MM.1S (cell line): ENCODE measurements around the gene PLPPR3.

Source experiments
- DNase-seq: peaks from one replicate; pipeline ENCODE4 v3.0.0-alpha.2; 2015
- H2AFZ ChIP-seq: fragments of 300-600 bp; sonication (generic); 2 replicates; pipeline ENCODE4 v1.6.0; 2016; ENCODE audit warnings: antibody characterized with exemption, low read length
- H3F3A ChIP-seq: fragments of 300-600 bp; sonication (generic); 2 replicates; pipeline ENCODE4 v1.6.1; 2016; ENCODE audit warnings: mild to moderate bottlenecking, antibody characterized with exemption, low read length, moderate library complexity, mixed read lengths; ENCODE audit not compliant: insufficient read depth
- H3K27ac ChIP-seq: fragments of 300-600 bp; sonication (generic); 2 replicates; pipeline ENCODE4 v1.5.1; 2016; ENCODE audit warnings: mild to moderate bottlenecking, low read length
- H3K27me3 ChIP-seq: fragments of 300-600 bp; sonication (generic); replicated peaks from 2 replicates; pipeline ENCODE4 v1.6.0; 2016; ENCODE audit warnings: low read length; ENCODE audit not compliant: insufficient read depth
- H3K36me3 ChIP-seq: fragments of 300-600 bp; sonication (generic); replicated peaks from 2 replicates; pipeline ENCODE4 v1.6.1; 2016; ENCODE audit warnings: mild to moderate bottlenecking, low read length, mixed read lengths; ENCODE audit not compliant: insufficient read depth
- H3K4me1 ChIP-seq: fragments of 300-600 bp; sonication (generic); 2 replicates; pipeline ENCODE4 v1.6.1; 2016; ENCODE audit warnings: low read length, mixed read lengths
- H3K4me2 ChIP-seq: fragments of 300-600 bp; sonication (generic); 2 replicates; pipeline ENCODE4 v1.6.0; 2016; ENCODE audit warnings: low read depth, low read length
- H3K4me3 ChIP-seq: fragments of 300-600 bp; sonication (generic); 2 replicates; pipeline ENCODE4 v1.5.1; 2016; ENCODE audit warnings: low read length, mixed read lengths
- H3K79me2 ChIP-seq: fragments of 300-600 bp; sonication (generic); 2 replicates; pipeline ENCODE4 v1.6.1; 2016; ENCODE audit warnings: mixed run types, low read length, mixed read lengths
- H3K9ac ChIP-seq: fragments of 300-600 bp; sonication (generic); 2 replicates; pipeline ENCODE4 v1.6.1; 2016; ENCODE audit warnings: low read length, mixed read lengths
- H3K9me2 ChIP-seq: fragments of 300-600 bp; sonication (generic); replicated peaks from 2 replicates; pipeline ENCODE4 v1.6.1; 2016; ENCODE audit warnings: mild to moderate bottlenecking, low read length, mixed read lengths; ENCODE audit not compliant: insufficient read depth
- H3K9me3 ChIP-seq: fragments of 300-600 bp; sonication (generic); replicated peaks from 2 replicates; pipeline ENCODE4 v1.6.1; 2016; ENCODE audit warnings: mild to moderate bottlenecking, low read length, mixed read lengths; ENCODE audit not compliant: insufficient read depth
- H4K20me1 ChIP-seq: fragments of 300-600 bp; sonication (generic); 2 replicates; pipeline ENCODE4 v1.6.1; 2016; ENCODE audit warnings: mild to moderate bottlenecking, low read length, moderate library complexity, mixed read lengths; ENCODE audit not compliant: insufficient read depth
- EZH2 ChIP-seq: fragments of 300-600 bp; sonication (generic); optimal IDR thresholded peaks from 2 replicates; pipeline ENCODE3; 2017; ENCODE audit warnings: low read depth, mild to moderate bottlenecking, antibody characterized with exemption, low read length, mixed read lengths
- EZH2phosphoT487 ChIP-seq: fragments of 300-600 bp; sonication (generic); IDR thresholded peaks from 2 replicates; pipeline ENCODE4 v1.6.1; 2018; ENCODE audit warnings: antibody characterized with exemption, low read length
- TF ChIP-seq, protein P1 (sequence below): fragments of 300-600 bp; sonication (generic); IDR thresholded peaks from 2 replicates; pipeline ENCODE4 v1.5.1; 2016; ENCODE audit warnings: antibody characterized with exemption, low read length, mixed read lengths

Gene PLPPR3

DNA sequence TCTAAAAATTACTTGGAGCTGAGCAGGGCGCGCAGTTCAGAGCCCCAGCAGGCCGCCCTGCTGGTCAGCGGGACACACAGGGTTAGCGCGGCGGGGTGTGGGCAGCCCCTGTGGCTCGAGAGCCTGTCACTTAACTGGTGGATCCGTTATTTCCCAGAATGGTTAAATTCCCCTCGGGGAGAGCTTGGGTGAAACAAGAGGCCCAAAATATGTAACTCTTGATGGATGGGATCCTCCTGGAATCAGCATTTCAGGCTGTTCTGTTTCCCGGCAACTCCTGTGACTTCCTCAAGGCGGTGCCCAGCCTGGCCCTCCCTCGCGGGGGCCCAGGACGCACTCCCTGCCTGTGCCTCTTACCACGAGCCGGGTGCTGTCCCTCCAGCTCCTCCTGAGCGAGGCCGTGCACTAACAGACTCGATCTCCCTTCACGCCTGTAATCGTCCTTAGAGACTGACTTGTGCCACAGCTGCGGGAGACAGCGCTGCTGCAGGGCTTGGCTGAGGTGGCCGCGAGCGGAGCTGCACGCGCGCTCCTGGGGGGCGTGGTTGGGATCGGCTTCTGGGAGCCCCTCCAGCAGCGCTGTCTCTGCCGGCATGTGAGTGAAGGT is 14.8 kb downstream of the PLPPR3 start:
- Histone ChIP-seq H3K9me3 (no peaks in the 10 kb centered on the region), H3K4me2 (no peak overlapping the region), H3K27me3 (no peaks in the 10 kb centered on the region), H3K4me3 (no peak overlapping the region), H4K20me1 (peaks cover 41% of the 10 kb centered on the region), H3K4me1 (no peaks in the 10 kb centered on the region), H3K27ac (no peak overlapping the region), H3K9me2 (no peaks in the 10 kb centered on the region), H3K9ac (no peak overlapping the region), H3K36me3 (peaks cover 86% of the 10 kb centered on the region), H2AFZ (no peak overlapping the region), H3F3A (peaks cover 20% of the 10 kb centered on the region), H3K79me2 (peaks cover 87% of the 10 kb centered on the region)
- TF ChIP-seq EZH2phosphoT487 (no peak), EZH2 (no peak)
- TF ChIP-seq, protein P1, sequence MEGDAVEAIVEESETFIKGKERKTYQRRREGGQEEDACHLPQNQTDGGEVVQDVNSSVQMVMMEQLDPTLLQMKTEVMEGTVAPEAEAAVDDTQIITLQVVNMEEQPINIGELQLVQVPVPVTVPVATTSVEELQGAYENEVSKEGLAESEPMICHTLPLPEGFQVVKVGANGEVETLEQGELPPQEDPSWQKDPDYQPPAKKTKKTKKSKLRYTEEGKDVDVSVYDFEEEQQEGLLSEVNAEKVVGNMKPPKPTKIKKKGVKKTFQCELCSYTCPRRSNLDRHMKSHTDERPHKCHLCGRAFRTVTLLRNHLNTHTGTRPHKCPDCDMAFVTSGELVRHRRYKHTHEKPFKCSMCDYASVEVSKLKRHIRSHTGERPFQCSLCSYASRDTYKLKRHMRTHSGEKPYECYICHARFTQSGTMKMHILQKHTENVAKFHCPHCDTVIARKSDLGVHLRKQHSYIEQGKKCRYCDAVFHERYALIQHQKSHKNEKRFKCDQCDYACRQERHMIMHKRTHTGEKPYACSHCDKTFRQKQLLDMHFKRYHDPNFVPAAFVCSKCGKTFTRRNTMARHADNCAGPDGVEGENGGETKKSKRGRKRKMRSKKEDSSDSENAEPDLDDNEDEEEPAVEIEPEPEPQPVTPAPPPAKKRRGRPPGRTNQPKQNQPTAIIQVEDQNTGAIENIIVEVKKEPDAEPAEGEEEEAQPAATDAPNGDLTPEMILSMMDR, result no peak
- no peak for DNase-seq

- H4K20me1 ChIP-seq, result peaks cover 51% of the 10 kb centered on the region
Observed at GRCh38 chr19:805600-806550, 15.9 kb downstream of the PLPPR3 start.

DNA sequence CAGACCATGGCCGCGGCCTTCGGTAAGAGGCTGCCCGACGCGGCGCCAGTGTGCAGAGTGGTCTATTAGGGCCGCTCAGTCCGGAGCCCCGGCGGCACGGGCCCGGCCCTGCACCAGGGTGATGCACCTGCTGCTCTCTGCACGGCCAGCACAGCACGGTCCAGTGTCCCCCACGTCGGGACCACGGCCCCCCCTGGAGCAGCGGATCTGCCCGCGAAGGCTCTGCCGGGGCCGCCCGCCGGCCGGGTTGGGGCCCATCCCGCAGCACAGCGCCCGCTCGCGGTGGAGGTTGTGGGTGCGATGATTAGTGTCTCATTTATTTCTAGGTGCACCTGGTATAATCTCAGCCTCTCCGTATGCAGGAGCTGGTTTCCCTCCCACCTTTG is 16.6 kb downstream of the PLPPR3 start:
- Histone ChIP-seq H3K4me3 (no peak overlapping the region), H3K9me2 (no peaks in the 10 kb centered on the region), H3K79me2 (peaks cover 97% of the 10 kb centered on the region), H2AFZ (no peak overlapping the region), H4K20me1 (peaks cover 59% of the 10 kb centered on the region), H3F3A (peaks cover 2% of the 10 kb centered on the region), H3K4me1 (no peaks in the 10 kb centered on the region), H3K4me2 (no peak overlapping the region), H3K9ac (no peak overlapping the region), H3K9me3 (no peaks in the 10 kb centered on the region), H3K27ac (no peak overlapping the region), H3K36me3 (peaks cover 84% of the 10 kb centered on the region), H3K27me3 (no peaks in the 10 kb centered on the region)
- no peak for DNase-seq
- no peak for TF ChIP-seq EZH2phosphoT487
- TF ChIP-seq, protein P1, result no peak
- no peak for TF ChIP-seq EZH2

More at GRCh38 chr19:805600-806550, 15.9 kb downstream of the PLPPR3 start:
- no peaks in the 10 kb centered on the region for H3K9me3 ChIP-seq
- no peaks in the 10 kb centered on the region for H3K9me2 ChIP-seq
- no peak overlapping the region for H3K27ac ChIP-seq
- no peak overlapping the region for H3K9ac ChIP-seq
- H3K36me3 ChIP-seq, result peaks cover 85% of the 10 kb centered on the region
- no peak overlapping the region for H3K4me2 ChIP-seq
- H2AFZ ChIP-seq, result no peak overlapping the region
- H3K27me3 ChIP-seq, result no peaks in the 10 kb centered on the region
- H3K4me1 ChIP-seq, result no peaks in the 10 kb centered on the region
- no peak for TF ChIP-seq EZH2
- TF ChIP-seq, protein P1, result no peak
- no peak for TF ChIP-seq EZH2phosphoT487
- no peak for DNase-seq
- H3K4me3 ChIP-seq, result no peak overlapping the region
- peaks cover 97% of the 10 kb centered on the region for H3K79me2 ChIP-seq
- H3F3A ChIP-seq, result peaks cover 9% of the 10 kb centered on the region
